Measurements from ENCODE around the gene FHL2.

FHL2 gene

GRCh38 chr2:105432044-105432399 is 33.2 kb upstream of the FHL2 start:
- H3K79me1 ChIP-seq (replicated peaks; ENCODE audit: low read length, poor library complexity, severe bottlenecking), result no peaks in the 10 kb centered on the region
- no peak overlapping the region for H2AK5ac ChIP-seq (ENCODE audit: low read length, severe bottlenecking)
- no peak for DNase-seq
- peaks cover 0 to 27% of the 10 kb centered on the region in 2 experiments for H3K27me3 ChIP-seq (ENCODE audit: control insufficient read depth in 1 of 2, insufficient read depth in 1 of 2, low read length in 2 of 2)
- no peak overlapping the region for H4K91ac ChIP-seq (ENCODE audit: low read length)
- H3K4me3 ChIP-seq (ENCODE audit: insufficient read depth in 1 of 2, low read depth in 1 of 2, low read length in 2 of 2), result peak overlapping the region in 1 of 2 experiments; percentile 11
- no peak overlapping the region for H3K4ac ChIP-seq (ENCODE audit: low read depth in 1 of 2, low read length in 2 of 2)
- no peak overlapping the region for H3K23ac ChIP-seq (ENCODE audit: low read length in 2 of 2)
- no peak overlapping the region for H4K8ac ChIP-seq (ENCODE audit: low read length)
- H3K18ac ChIP-seq (ENCODE audit: low read depth in 1 of 2, low read length in 2 of 2), result peak overlapping the region; percentile 43 to 53
- H3K4me1 ChIP-seq (ENCODE audit: control insufficient read depth, insufficient read depth, low read depth, low read length), result no peaks in the 10 kb centered on the region
- no peak overlapping the region for H3K4me2 ChIP-seq (ENCODE audit: low read length, poor library complexity, severe bottlenecking)
- no peak overlapping the region for H2BK5ac ChIP-seq (ENCODE audit: low read depth, low read length, poor library complexity, severe bottlenecking)
- no peak overlapping the region for H3K9ac ChIP-seq (ENCODE audit: low read length)
- H3K14ac ChIP-seq (ENCODE audit: low read length in 2 of 2), result no peak overlapping the region
- H2AFZ ChIP-seq (ENCODE audit: low read depth, low read length), result no peak overlapping the region
- WGBS, result no CpG with 5 or more reads among the region's 2 CpGs
- no peak overlapping the region for H3K27ac ChIP-seq (ENCODE audit: low read length, poor library complexity, severe bottlenecking)
- H3K36me3 ChIP-seq (ENCODE audit: control insufficient read depth in 1 of 2, insufficient read depth in 2 of 2, low read depth in 1 of 2, low read length in 2 of 2), result no peaks in the 10 kb centered on the region
- no peak overlapping the region for H2BK15ac ChIP-seq (ENCODE audit: low read depth, poor library complexity, severe bottlenecking)
- H2BK120ac ChIP-seq (ENCODE audit: low read depth, low read length), result no peak overlapping the region
- H3K9me3 ChIP-seq (ENCODE audit: control insufficient read depth, low read length), result no peaks in the 10 kb centered on the region
- H2BK12ac ChIP-seq (ENCODE audit: low read length in 2 of 2), result peak overlapping the region in 1 of 2 experiments; percentile 88

- 55% methylated on average over 4 of the region's 4 CpGs for WGBS
- peak overlapping the region in 1 of 2 experiments; percentile 93 for H3K23ac ChIP-seq (ENCODE audit: low read length in 2 of 2)
- peak overlapping the region; percentile 45 for H4K91ac ChIP-seq (ENCODE audit: low read length)
- H2AK5ac ChIP-seq (ENCODE audit: low read length, severe bottlenecking), result no peak overlapping the region
- H2BK15ac ChIP-seq (ENCODE audit: low read depth, poor library complexity, severe bottlenecking), result no peak overlapping the region
- H2AFZ ChIP-seq (ENCODE audit: low read depth, low read length), result no peak overlapping the region
- H3K27me3 ChIP-seq (ENCODE audit: control insufficient read depth in 1 of 2, insufficient read depth in 1 of 2, low read length in 2 of 2), result peaks cover 0 to 32% of the 10 kb centered on the region in 2 experiments
- H3K36me3 ChIP-seq (ENCODE audit: control insufficient read depth in 1 of 2, insufficient read depth in 2 of 2, low read depth in 1 of 2, low read length in 2 of 2), result no peaks in the 10 kb centered on the region
- H3K27ac ChIP-seq (ENCODE audit: low read length, poor library complexity, severe bottlenecking), result no peak overlapping the region
- H2BK12ac ChIP-seq (ENCODE audit: low read length in 2 of 2), result peak overlapping the region; percentile 71 to 100
- no peaks in the 10 kb centered on the region for H3K4me1 ChIP-seq (ENCODE audit: control insufficient read depth, insufficient read depth, low read depth, low read length)
- peak overlapping the region; percentile 19 to 98 for H3K4ac ChIP-seq (ENCODE audit: low read depth in 1 of 2, low read length in 2 of 2)
- peak overlapping the region in 1 of 2 experiments; percentile 11 for H3K4me3 ChIP-seq (ENCODE audit: insufficient read depth in 1 of 2, low read depth in 1 of 2, low read length in 2 of 2)
- H3K4me2 ChIP-seq (ENCODE audit: low read length, poor library complexity, severe bottlenecking), result no peak overlapping the region
- H3K14ac ChIP-seq (ENCODE audit: low read length in 2 of 2), result peak overlapping the region in 1 of 2 experiments; percentile 96
- H3K18ac ChIP-seq (ENCODE audit: low read depth in 1 of 2, low read length in 2 of 2), result peak overlapping the region; percentile 31 to 98
- H4K8ac ChIP-seq (ENCODE audit: low read length), result no peak overlapping the region
- DNase-seq, result peak; percentile 61
- H3K9me3 ChIP-seq (ENCODE audit: control insufficient read depth, low read length), result no peaks in the 10 kb centered on the region
- no peaks in the 10 kb centered on the region for H3K79me1 ChIP-seq (replicated peaks; ENCODE audit: low read length, poor library complexity, severe bottlenecking)
- H3K9ac ChIP-seq (ENCODE audit: low read length), result no peak overlapping the region
- no peak overlapping the region for H2BK5ac ChIP-seq (ENCODE audit: low read depth, low read length, poor library complexity, severe bottlenecking)
- no peak overlapping the region for H2BK120ac ChIP-seq (ENCODE audit: low read depth, low read length)
These were observed 32.7 kb upstream of the FHL2 start for GRCh38 chr2:105431367-105432043.

- peaks cover 2% of the 10 kb centered on the region for H3K9me3 ChIP-seq (ENCODE audit: control insufficient read depth, low read length)
- no peak overlapping the region for H2AFZ ChIP-seq (ENCODE audit: low read depth, low read length)
- H3K79me1 ChIP-seq (replicated peaks; ENCODE audit: low read length, poor library complexity, severe bottlenecking), result no peaks in the 10 kb centered on the region
- H3K4ac ChIP-seq (ENCODE audit: low read depth in 1 of 2, low read length in 2 of 2), result peak overlapping the region; percentile 4 to 57
- peak overlapping the region; percentile 15 for H2AK5ac ChIP-seq (ENCODE audit: low read length, severe bottlenecking)
- peak overlapping the region; percentile 81 to 88 for H3K18ac ChIP-seq (ENCODE audit: low read depth in 1 of 2, low read length in 2 of 2)
- H2BK120ac ChIP-seq (ENCODE audit: low read depth, low read length), result no peak overlapping the region
- H2BK15ac ChIP-seq (ENCODE audit: low read depth, poor library complexity, severe bottlenecking), result peak overlapping the region; percentile 29
- H3K9ac ChIP-seq (ENCODE audit: low read length), result no peak overlapping the region
- peak overlapping the region; percentile 3 to 95 for H2BK12ac ChIP-seq (ENCODE audit: low read length in 2 of 2)
- H3K36me3 ChIP-seq (ENCODE audit: control insufficient read depth in 1 of 2, insufficient read depth in 2 of 2, low read depth in 1 of 2, low read length in 2 of 2), result no peaks in the 10 kb centered on the region
- H4K91ac ChIP-seq (ENCODE audit: low read length), result peak overlapping the region; percentile 96
- H3K14ac ChIP-seq (ENCODE audit: low read length in 2 of 2), result peak overlapping the region in 1 of 2 experiments; percentile 23
- DNase-seq, result no peak
- H3K4me2 ChIP-seq (ENCODE audit: low read length, poor library complexity, severe bottlenecking), result no peak overlapping the region
- no peaks in the 10 kb centered on the region for H3K4me1 ChIP-seq (ENCODE audit: control insufficient read depth, insufficient read depth, low read depth, low read length)
- 96% methylated on average over 11 of the region's 12 CpGs for WGBS
- no peak overlapping the region for H3K27ac ChIP-seq (ENCODE audit: low read length, poor library complexity, severe bottlenecking)
- H3K4me3 ChIP-seq (ENCODE audit: insufficient read depth in 1 of 2, low read depth in 1 of 2, low read length in 2 of 2), result no peak overlapping the region
- H4K8ac ChIP-seq (ENCODE audit: low read length), result peak overlapping the region; percentile 4
- H3K27me3 ChIP-seq (ENCODE audit: control insufficient read depth in 1 of 2, insufficient read depth in 1 of 2, low read length in 2 of 2), result peaks cover 0 to 42% of the 10 kb centered on the region in 2 experiments
- H3K23ac ChIP-seq (ENCODE audit: low read length in 2 of 2), result no peak overlapping the region
- no peak overlapping the region for H2BK5ac ChIP-seq (ENCODE audit: low read depth, low read length, poor library complexity, severe bottlenecking)
These were observed 29.7 kb upstream of the FHL2 start for GRCh38 chr2:105428387-105429018.

DNA sequence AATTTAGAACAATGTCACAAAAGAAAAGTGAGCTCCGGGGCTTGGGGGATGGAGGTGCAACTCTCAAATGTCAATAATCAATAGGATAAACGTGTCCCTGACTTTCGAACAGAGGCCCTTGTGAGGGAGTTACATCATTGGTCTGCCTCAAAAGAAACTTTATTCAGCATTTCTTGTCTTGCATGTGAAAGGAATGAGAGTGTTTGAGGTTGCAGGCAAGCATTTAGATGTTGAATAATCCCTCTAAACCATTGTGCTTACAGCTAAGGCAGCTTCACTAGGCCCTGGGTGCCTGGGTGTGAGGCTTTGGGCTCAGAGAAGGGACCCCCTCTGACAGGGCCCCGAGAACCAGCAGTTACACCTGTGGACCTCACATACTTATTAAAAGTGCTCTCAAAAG is 28.6 kb upstream of the FHL2 start:
- H2AFZ ChIP-seq (ENCODE audit: low read depth, low read length), result no peak overlapping the region
- DNase-seq, result no peak
- H2BK12ac ChIP-seq (ENCODE audit: low read length in 2 of 2), result peak overlapping the region in 1 of 2 experiments; percentile 42
- H4K91ac ChIP-seq (ENCODE audit: low read length), result no peak overlapping the region
- no peak overlapping the region for H2BK15ac ChIP-seq (ENCODE audit: low read depth, poor library complexity, severe bottlenecking)
- no peaks in the 10 kb centered on the region for H3K36me3 ChIP-seq (ENCODE audit: control insufficient read depth in 1 of 2, insufficient read depth in 2 of 2, low read depth in 1 of 2, low read length in 2 of 2)
- no peak overlapping the region for H3K9ac ChIP-seq (ENCODE audit: low read length)
- peak overlapping the region in 1 of 2 experiments; percentile 73 for H3K18ac ChIP-seq (ENCODE audit: low read depth in 1 of 2, low read length in 2 of 2)
- H3K23ac ChIP-seq (ENCODE audit: low read length in 2 of 2), result no peak overlapping the region
- peaks cover 11% of the 10 kb centered on the region for H3K9me3 ChIP-seq (ENCODE audit: control insufficient read depth, low read length)
- peaks cover 0 to 52% of the 10 kb centered on the region in 2 experiments for H3K27me3 ChIP-seq (ENCODE audit: control insufficient read depth in 1 of 2, insufficient read depth in 1 of 2, low read length in 2 of 2)
- no peak overlapping the region for H2BK120ac ChIP-seq (ENCODE audit: low read depth, low read length)
- no peak overlapping the region for H3K4me2 ChIP-seq (ENCODE audit: low read length, poor library complexity, severe bottlenecking)
- H3K4me3 ChIP-seq (ENCODE audit: insufficient read depth in 1 of 2, low read depth in 1 of 2, low read length in 2 of 2), result no peak overlapping the region
- no peak overlapping the region for H3K27ac ChIP-seq (ENCODE audit: low read length, poor library complexity, severe bottlenecking)
- no peaks in the 10 kb centered on the region for H3K4me1 ChIP-seq (ENCODE audit: control insufficient read depth, insufficient read depth, low read depth, low read length)
- H3K79me1 ChIP-seq (replicated peaks; ENCODE audit: low read length, poor library complexity, severe bottlenecking), result no peaks in the 10 kb centered on the region
- peak overlapping the region in 1 of 2 experiments; percentile 15 for H3K14ac ChIP-seq (ENCODE audit: low read length in 2 of 2)
- no peak overlapping the region for H4K8ac ChIP-seq (ENCODE audit: low read length)
- peak overlapping the region; percentile 24 to 37 for H3K4ac ChIP-seq (ENCODE audit: low read depth in 1 of 2, low read length in 2 of 2)
- no peak overlapping the region for H2AK5ac ChIP-seq (ENCODE audit: low read length, severe bottlenecking)
- no peak overlapping the region for H2BK5ac ChIP-seq (ENCODE audit: low read depth, low read length, poor library complexity, severe bottlenecking)
- 75% methylated on average over 3 of the region's 4 CpGs for WGBS
